Mesendoderm (in vitro differentiated cells): ENCODE data around the gene OTOGL.
"Not testable (repeated sequence)": the region's sequence is repeated elsewhere in the genome, so short reads cannot be mapped to it uniquely, and the experiment has no call there.

Experiments used
- DNase-seq: peaks from one replicate; pipeline ENCODE4 v3.0.0; 2013
- H2AK5ac ChIP-seq: 2 replicates; pipeline ENCODE4 v1.6.1; 2013; ENCODE audit warnings: low read length, inconsistent platforms
- H2BK120ac ChIP-seq: 2 replicates; pipeline ENCODE4 v1.6.1; 2013; ENCODE audit warnings: low read depth, mild to moderate bottlenecking, low read length, moderate library complexity, mixed read lengths
- H2BK15ac ChIP-seq: replicated peaks from 2 replicates; pipeline ENCODE4 v1.6.1; 2013; ENCODE audit warnings: low read depth, mild to moderate bottlenecking, moderate library complexity
- H2BK5ac ChIP-seq: 2 replicates; pipeline ENCODE4 v1.6.1; 2013; ENCODE audit warnings: low read length, inconsistent platforms
- H3K18ac ChIP-seq: 2 replicates; pipeline ENCODE4 v1.6.1; 2013; ENCODE audit warnings: mild to moderate bottlenecking, low read length, mixed read lengths
- H3K23ac ChIP-seq: one replicate; pipeline ENCODE4 v1.6.1; 2013; ENCODE audit warnings: low read length
- H3K27ac ChIP-seq: 2 replicates; pipeline ENCODE4 v1.5.1; 2013; ENCODE audit warnings: low read depth, mild to moderate bottlenecking, inconsistent platforms, low read length, moderate library complexity
- H3K27me3 ChIP-seq: 2 replicates; pipeline ENCODE4 v1.6.1; 2013; ENCODE audit warnings: low read length, control low read depth, mild to moderate bottlenecking, inconsistent platforms; ENCODE audit not compliant: insufficient read depth, poor library complexity
- H3K36me3 ChIP-seq: 2 replicates; pipeline ENCODE4 v1.6.1; 2013; ENCODE audit warnings: low read length, inconsistent platforms; ENCODE audit not compliant: control insufficient read depth, insufficient read depth
- H3K4ac ChIP-seq: one replicate; pipeline ENCODE4 v1.6.1; 2013; ENCODE audit warnings: low read depth, mild to moderate bottlenecking, low read length, moderate library complexity
- H3K4me1 ChIP-seq: 2 replicates; pipeline ENCODE4 v1.6.1; 2013; ENCODE audit warnings: low read depth, low read length, inconsistent platforms; ENCODE audit not compliant: control insufficient read depth
- H3K4me2 ChIP-seq: 2 replicates; pipeline ENCODE4 v1.6.1; 2013; ENCODE audit warnings: low read length
- H3K4me3 ChIP-seq: 2 replicates; pipeline ENCODE4 v1.5.1; 2013; ENCODE audit warnings: mild to moderate bottlenecking, low read length
- H3K56ac ChIP-seq: one replicate; pipeline ENCODE4 v1.6.1; 2013; ENCODE audit warnings: low read length
- H3K79me1 ChIP-seq: 2 replicates; pipeline ENCODE4 v1.6.1; 2013; ENCODE audit warnings: low read length, inconsistent platforms
- H3K79me2 ChIP-seq: 2 replicates; pipeline ENCODE4 v1.6.1; 2013; ENCODE audit warnings: mild to moderate bottlenecking, low read length; ENCODE audit not compliant: control insufficient read depth, insufficient read depth
- H3K9ac ChIP-seq: 2 replicates; pipeline ENCODE4 v1.6.1; 2013; ENCODE audit warnings: low read length, inconsistent platforms
- H4K5ac ChIP-seq: one replicate; pipeline ENCODE4 v1.6.1; 2013; ENCODE audit warnings: low read length
- H4K8ac ChIP-seq: one replicate; pipeline ENCODE4 v1.6.1; 2013; ENCODE audit warnings: low read depth, mild to moderate bottlenecking, control low read depth, low read length, moderate library complexity
- WGBS: extraction: QIAGEN DNeasy Blood & Tissue Kit; methylation state at CpG from one replicate; pipeline ENCODE4 v1.1.7; 2013; ENCODE audit warnings: low lambda C conversion rate, missing lambda C conversion rate; ENCODE audit not compliant: insufficient coverage; ENCODE audit errors: extremely low coverage; 5-methylcytosine and 5-hydroxymethylcytosine counted together

OTOGL gene

GRCh38 chr12:80211671-80212070, 112.3 kb downstream of the OTOGL start:
- Histone ChIP-seq H3K36me3 (no peaks in the 10 kb centered on the region), H3K18ac (no peak overlapping the region), H3K4me3 (no peak overlapping the region), H3K56ac (no peak overlapping the region), H2BK120ac (no peak overlapping the region), H3K4me1 (peaks cover 6% of the 10 kb centered on the region), H4K8ac (no peak overlapping the region), H3K79me2 (no peaks in the 10 kb centered on the region), H3K9ac (no peak overlapping the region), H3K4me2 (no peak overlapping the region), H2AK5ac (no peak overlapping the region), H3K23ac (no peak overlapping the region), H4K5ac (no peak overlapping the region), H3K79me1 (no peaks in the 10 kb centered on the region), H3K27me3 (no peaks in the 10 kb centered on the region), H3K27ac (no peak overlapping the region), H3K4ac (no peak overlapping the region), H2BK15ac (no peak overlapping the region), H2BK5ac (no peak overlapping the region)
- no CpG with 5 or more reads among the region's 2 CpGs for WGBS
- DNase-seq: no peak

DNA sequence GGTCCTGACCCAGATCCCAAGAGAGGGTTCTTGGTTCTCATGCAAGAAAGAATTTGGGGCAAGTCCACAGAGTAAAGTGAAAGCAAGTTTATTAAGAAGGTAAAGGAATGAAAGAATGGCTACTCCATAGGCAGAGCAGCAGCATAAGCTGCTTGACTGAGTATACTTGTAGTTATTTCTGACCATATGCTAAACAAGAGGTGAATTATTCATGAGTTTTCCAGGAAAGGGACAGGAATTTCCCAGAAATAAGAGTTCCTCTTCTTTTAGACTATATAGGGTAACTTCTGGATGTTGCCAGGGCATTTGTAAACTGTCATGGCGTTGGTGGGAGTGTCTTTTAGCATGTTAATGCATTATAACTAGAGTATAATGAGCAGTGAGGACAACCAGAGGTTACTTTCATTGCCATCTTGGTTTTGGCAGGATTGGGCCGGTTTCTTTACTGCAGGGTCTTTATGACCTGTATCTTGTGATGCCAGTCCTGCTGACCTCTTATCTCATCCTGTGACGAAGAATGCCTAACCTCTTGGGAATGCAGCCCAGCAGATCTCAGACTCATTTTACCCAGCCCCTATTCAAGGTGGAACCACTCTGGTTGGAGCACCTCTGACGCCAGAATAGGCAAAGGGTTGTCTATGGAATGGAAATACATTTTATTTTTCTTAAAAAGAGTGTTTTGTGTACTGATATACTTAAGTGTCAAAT, 113.8 kb downstream of the OTOGL start:
- peaks cover 6% of the 10 kb centered on the region for H3K4me1 ChIP-seq
- H3K27me3 ChIP-seq: no peaks in the 10 kb centered on the region
- H3K23ac ChIP-seq: no peak overlapping the region
- H2BK15ac ChIP-seq: no peak overlapping the region
- H4K8ac ChIP-seq: no peak overlapping the region
- whole genome bisulfite sequencing: no CpG with 5 or more reads among the region's 4 CpGs
- H2BK120ac ChIP-seq: no peak overlapping the region
- DNase-seq: peak; percentile 92
- H3K56ac ChIP-seq: no peak overlapping the region
- H2AK5ac ChIP-seq: no peak overlapping the region
- no peak overlapping the region for H3K9ac ChIP-seq
- H3K4ac ChIP-seq: no peak overlapping the region
- H2BK5ac ChIP-seq: no peak overlapping the region
- no peak overlapping the region for H3K18ac ChIP-seq
- no peaks in the 10 kb centered on the region for H3K79me2 ChIP-seq
- H3K27ac ChIP-seq: no peak overlapping the region
- no peak overlapping the region for H3K4me3 ChIP-seq
- H3K79me1 ChIP-seq: no peaks in the 10 kb centered on the region
- H3K4me2 ChIP-seq: no peak overlapping the region
- no peaks in the 10 kb centered on the region for H3K36me3 ChIP-seq
- no peak overlapping the region for H4K5ac ChIP-seq

DNA sequence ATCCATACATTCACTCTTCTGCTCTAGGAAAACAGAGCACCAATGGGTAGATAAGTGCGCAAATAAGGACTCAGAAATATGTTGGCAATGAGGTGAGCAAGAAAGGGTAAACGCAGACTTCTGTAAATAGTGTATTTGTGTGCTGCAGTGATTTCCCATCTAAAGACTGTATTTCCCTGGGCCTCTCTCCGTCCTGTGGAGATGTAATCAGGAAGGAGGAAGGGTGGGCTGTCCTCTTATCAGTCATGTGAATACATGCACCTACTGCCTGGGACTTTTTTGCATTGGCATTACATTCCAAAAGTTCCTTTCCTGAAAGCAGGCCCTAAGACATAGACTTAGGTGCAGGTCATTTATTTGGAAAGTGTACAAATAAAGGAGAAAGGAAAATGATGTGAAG, 114.5 kb downstream of the OTOGL start:
- Histone ChIP-seq H3K27ac (peak overlapping the region; percentile 22), H2BK15ac (no peak overlapping the region)

DNA sequence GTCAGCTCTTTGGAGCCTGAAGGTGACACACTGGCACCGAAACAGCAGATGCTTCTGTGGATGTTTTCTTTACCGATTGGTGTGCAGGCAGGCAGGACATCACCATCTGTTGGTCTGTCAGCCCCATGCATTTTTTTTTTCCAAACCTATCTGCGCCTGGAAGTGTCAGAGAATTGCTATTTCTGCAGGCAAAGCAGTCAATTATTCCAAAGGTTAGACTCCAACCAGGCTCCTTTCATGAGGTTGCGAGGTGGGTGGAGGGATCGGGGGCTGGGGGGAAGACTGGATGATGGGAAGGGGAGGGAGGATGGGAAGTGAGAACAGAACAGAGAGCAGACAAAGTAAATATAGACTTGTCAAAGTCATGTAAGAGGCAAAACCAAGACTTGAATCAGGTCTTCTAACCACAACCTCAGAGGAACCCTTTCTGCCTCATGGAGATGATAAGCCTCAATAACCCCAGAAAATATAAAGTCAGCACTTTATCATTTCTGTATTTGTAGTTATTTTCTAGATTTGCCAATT, 117.7 kb downstream of the OTOGL start:
- no CpG with 5 or more reads among the region's 5 CpGs for WGBS
- Histone ChIP-seq H3K79me2 (no peaks in the 10 kb centered on the region), H4K8ac (no peak overlapping the region), H3K23ac (no peak overlapping the region), H3K36me3 (no peaks in the 10 kb centered on the region), H2AK5ac (no peak overlapping the region), H3K4ac (no peak overlapping the region), H3K27me3 (no peaks in the 10 kb centered on the region), H3K79me1 (no peaks in the 10 kb centered on the region), H4K5ac (no peak overlapping the region), H3K4me1 (peaks cover 6% of the 10 kb centered on the region), H2BK15ac (no peak overlapping the region), H3K56ac (no peak overlapping the region), H3K27ac (no peak overlapping the region), H3K4me2 (no peak overlapping the region), H2BK120ac (no peak overlapping the region), H3K9ac (no peak overlapping the region), H3K4me3 (no peak overlapping the region), H2BK5ac (no peak overlapping the region), H3K18ac (no peak overlapping the region)
- DNase-seq: peak; percentile 36

More for the DNA sequence above, 114.5 kb downstream of the OTOGL start:
- H3K23ac ChIP-seq: no peak overlapping the region
- peak; percentile 83 for DNase-seq
- peaks cover 6% of the 10 kb centered on the region for H3K4me1 ChIP-seq
- no peak overlapping the region for H2BK120ac ChIP-seq
- H4K5ac ChIP-seq: no peak overlapping the region
- no CpG with 5 or more reads among the region's 3 CpGs for WGBS
- H3K4ac ChIP-seq: no peak overlapping the region
- H3K79me1 ChIP-seq: no peaks in the 10 kb centered on the region
- no peak overlapping the region for H3K56ac ChIP-seq
- H3K9ac ChIP-seq: no peak overlapping the region
- no peak overlapping the region for H2AK5ac ChIP-seq
- no peaks in the 10 kb centered on the region for H3K79me2 ChIP-seq
- H2BK5ac ChIP-seq: peak overlapping the region; percentile 66
- no peaks in the 10 kb centered on the region for H3K36me3 ChIP-seq
- H3K27me3 ChIP-seq: no peaks in the 10 kb centered on the region
- H3K4me2 ChIP-seq: no peak overlapping the region
- H3K18ac ChIP-seq: no peak overlapping the region
- H3K4me3 ChIP-seq: no peak overlapping the region
- no peak overlapping the region for H4K8ac ChIP-seq

DNA sequence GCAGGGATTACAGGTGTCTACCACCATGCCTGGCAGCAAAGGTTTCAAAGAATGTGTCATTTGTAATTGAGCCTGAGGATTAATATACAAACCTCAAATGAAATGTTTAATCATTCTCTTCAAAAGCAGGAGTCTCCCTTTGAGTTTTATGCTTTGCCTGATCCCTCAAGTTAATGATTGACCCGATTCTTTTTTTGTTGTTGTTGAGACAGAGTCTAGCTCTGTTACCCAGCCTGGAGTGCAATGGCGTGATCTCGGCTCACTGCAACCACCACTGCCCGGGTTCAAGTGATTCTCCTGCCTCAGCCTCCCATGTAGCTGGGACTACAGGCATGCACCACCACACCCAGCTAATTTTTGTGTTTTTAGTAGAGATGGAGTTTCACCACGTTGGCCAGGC, 119.6 kb downstream of the OTOGL start:
- not testable (repeated sequence) for H3K4me1 ChIP-seq, H3K4me3 ChIP-seq, H3K18ac ChIP-seq, H3K4me2 ChIP-seq, H2BK120ac ChIP-seq, H3K36me3 ChIP-seq, H3K56ac ChIP-seq, H4K8ac ChIP-seq, H4K5ac ChIP-seq, H2BK15ac ChIP-seq, H3K27me3 ChIP-seq, H3K27ac ChIP-seq, DNase-seq, H3K79me2 ChIP-seq, H3K23ac ChIP-seq, H2BK5ac ChIP-seq, H3K4ac ChIP-seq, H2AK5ac ChIP-seq, H3K79me1 ChIP-seq, H3K9ac ChIP-seq
- no CpG with 5 or more reads among the region's 5 CpGs for WGBS

GRCh38 chr12:80219345-80219744, 120.0 kb downstream of the OTOGL start:
- Histone ChIP-seq H3K4me1 (no peaks in the 10 kb centered on the region), H3K79me2 (no peaks in the 10 kb centered on the region), H3K18ac (no peak overlapping the region), H2BK15ac (no peak overlapping the region), H4K5ac (no peak overlapping the region), H3K4me2 (no peak overlapping the region), H3K27me3 (no peaks in the 10 kb centered on the region), H3K56ac (no peak overlapping the region), H3K79me1 (no peaks in the 10 kb centered on the region), H3K4ac (no peak overlapping the region), H3K23ac (no peak overlapping the region), H3K9ac (no peak overlapping the region), H3K27ac (no peak overlapping the region), H3K36me3 (no peaks in the 10 kb centered on the region), H2BK120ac (no peak overlapping the region), H3K4me3 (no peak overlapping the region), H2AK5ac (no peak overlapping the region), H4K8ac (no peak overlapping the region), H2BK5ac (no peak overlapping the region)
- WGBS: no CpG with 5 or more reads among the region's 2 CpGs
- DNase-seq: no peak
